HG03520 (cell line): Measurements from ENCODE around the gene SLC46A3.
A peak's percentile ranks its signal among the peaks of the same experiment; 100 is the strongest.
"Not testable (repeated sequence)": the region's sequence is repeated elsewhere in the genome, so short reads cannot be mapped to it uniquely, and the experiment has no call there.

ENCODE experiments used
- ATAC-seq: cut with Tn5 transposase; IDR thresholded peaks from one replicate; pipeline ENCODE4 v1.9.1; 2021; ENCODE audit warnings: mild to moderate bottlenecking, moderate library complexity; ENCODE audit not compliant: unreplicated experiment

The SLC46A3 gene

DNA sequence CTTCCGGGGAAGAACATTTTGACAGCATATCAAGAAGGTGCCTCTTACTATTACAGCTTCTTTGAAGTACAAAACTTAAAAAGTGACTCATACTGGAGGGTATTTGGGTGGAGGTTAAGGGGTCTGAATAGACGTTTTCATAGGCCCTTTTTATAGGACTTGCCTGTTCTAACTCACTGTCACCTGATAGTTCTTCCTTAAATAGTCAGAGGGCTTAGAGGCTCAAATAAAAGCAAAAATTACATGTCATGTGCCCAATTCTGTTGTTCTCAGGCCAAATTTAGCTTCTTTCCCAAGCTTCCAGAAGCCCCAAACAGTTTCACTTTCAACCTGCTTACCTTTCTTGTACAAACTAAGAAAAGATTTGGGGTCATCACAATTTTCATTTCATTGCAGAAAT is 16.1 kb upstream of the SLC46A3 start:
- ATAC-seq = no peak

DNA sequence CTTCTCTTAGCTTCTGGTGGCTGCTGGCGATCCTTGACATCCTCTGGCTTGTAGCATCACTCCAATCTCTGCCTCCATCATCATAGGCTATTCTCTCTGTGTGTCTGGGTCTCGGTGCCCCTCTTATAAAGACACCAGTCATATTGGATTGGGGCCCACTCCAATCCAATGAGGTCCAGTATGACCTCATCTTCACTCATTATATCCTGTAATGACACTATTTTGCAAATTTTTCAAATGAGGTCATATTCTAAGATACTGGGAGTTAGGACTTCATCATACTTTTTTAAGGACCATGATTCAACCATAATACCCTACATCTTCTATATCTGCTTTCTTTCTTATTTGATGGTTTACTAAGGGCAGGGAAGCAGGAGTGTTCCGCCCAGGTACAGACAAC is 12.0 kb upstream of the SLC46A3 start:
- no peak for ATAC-seq

GRCh38 chr13:28729541-28729940 is 10.8 kb upstream of the SLC46A3 start:
- no peak for ATAC-seq

DNA sequence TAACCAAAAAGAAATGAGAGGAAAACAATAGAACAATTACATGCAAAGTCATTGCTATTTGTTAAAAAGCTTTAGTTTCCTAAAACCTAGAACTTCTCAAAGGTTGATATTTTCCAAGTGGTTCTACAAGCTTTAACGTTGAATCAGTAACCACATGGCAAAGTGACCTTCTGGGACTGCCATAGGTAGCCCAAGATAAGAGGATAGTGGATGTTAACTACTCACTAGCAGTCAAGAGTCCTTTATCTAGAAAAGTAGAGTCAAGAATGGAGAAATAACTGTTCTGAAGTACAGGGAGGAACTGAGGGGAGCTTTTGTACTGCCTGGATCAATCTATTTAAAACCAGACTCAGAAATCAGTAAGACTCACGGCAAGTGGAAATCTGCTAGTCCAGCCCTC is 9.9 kb upstream of the SLC46A3 start:
- ATAC-seq = no peak

DNA sequence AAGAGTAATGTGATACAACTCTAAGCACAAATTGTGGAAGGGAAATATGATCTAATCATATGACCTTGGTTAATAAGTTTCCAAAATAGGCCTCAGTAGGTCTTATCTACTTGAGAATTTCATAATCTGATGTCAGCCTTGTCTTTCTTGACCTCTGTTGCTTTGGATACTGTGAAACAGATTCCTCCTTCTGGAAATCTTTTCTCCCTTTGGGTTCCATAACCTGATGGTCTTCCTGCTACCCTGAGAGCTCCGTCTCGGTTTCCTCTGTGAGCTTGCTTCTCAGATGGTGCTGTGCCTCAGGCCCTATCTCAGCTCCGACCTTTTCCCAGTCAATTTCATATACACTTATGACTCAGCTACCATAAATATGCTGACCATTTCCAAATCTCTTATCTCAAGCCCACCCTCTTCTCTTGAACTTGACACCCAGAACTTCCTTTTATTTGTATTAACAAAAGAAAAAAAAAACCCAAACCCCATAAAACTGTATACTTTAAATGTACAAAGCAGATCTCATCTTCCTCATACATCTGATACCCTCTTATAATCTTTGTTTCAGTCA is 6.4 kb upstream of the SLC46A3 start:
- ATAC-seq = no peak

GRCh38 chr13:28723806-28724205 is 5.0 kb upstream of the SLC46A3 start:
- ATAC-seq = no peak

DNA sequence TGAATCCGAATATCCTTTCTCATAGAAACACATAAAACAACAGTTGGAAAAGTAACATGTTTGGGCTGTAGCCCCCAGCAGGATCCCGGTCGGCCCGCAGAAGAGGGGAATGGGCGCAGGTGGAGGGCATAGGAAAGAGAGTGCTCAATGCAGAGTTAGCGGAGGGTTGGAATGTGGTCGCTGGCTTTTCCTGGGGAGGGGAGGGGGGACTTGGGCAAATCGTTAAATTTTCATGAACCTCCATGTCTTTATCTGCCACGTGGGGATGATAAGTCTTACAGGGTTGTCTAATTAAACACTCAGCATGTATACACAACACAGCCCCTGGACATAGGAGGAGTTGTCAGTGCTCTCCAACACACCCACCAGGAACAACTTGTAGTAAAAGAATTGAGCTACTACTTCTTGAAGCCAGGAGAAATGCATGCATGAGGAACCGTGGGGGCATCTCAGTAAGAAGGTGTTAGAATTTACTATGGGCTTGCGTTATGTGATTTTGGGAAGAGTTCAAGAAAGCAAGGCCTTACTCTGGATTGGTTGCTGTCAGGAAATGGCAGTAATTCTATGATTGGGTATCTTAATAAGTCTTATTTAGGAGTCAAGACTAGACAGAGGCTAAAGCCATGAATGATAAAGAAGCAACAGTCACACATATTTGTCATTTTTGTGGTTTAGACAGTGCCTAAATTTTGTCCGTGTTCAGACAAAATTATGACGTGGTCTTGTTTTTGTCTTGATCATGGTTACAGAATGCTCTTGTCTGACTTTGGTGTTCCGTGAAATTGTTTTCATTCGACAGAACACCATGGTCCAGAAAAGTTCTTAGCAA is 671 bp upstream of the SLC46A3 start:
- no peak for ATAC-seq

DNA sequence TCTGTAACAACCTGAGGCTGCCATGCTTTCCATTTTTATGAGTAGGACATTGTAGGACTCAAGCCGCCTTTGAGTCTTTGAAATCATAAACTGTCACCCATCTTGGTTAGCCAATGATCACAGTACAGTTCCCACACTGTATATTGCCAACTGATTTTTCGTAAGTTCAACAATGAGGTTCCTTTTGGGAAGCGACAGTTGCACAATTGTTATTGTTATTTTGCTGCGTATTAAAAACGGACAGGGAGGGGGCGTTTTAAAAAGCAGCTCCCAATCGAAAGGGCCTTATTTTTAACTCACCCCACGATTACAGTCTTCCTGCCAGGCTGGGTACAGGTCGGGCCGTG is 601 bp downstream of the SLC46A3 start:
- ATAC-seq = no peak

DNA sequence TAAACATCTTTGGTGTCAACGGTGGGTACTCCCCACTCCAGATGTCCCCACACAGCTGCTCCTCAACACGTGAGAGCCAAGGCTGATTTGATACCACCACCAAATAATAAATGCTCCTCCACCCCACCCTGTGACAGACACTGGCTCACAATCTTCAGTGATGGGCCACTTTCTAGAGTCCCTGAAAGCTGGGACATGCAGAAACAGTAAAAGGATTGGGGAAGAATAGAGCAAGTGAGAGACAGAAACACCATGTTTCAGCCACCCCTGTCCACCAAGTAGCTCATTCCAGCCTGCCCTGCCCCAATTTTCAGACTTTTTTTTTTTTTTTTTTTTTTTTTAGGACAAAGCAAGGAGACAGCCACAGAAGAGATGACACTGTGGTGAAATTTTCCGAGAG is 1.6 kb downstream of the SLC46A3 start:
- no peak for ATAC-seq

- ATAC-seq = no peak
Measured at GRCh38 chr13:28716511-28716910, 2.3 kb downstream of the SLC46A3 start.

DNA sequence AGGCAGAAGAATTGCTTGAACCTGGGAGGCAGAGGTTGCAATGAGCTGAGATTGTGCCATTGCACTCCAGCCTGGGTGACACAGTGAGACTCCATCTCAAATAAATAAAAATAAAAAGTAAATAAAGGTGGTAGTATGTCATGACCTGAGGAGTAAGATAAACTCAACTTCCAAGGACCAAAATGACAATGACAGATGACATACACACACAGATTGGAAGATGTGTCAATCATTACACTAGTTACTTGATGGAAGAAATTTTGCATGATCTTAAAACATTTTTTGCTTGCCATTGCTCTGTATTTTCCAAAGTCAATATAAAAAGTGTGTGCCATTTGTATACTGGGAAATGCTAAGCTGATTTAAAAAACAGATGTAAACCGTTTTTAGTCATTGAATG is 4.1 kb downstream of the SLC46A3 start:
- no peak for ATAC-seq

- ATAC-seq = no peak
Measured at GRCh38 chr13:28710161-28710560, 8.6 kb downstream of the SLC46A3 start.

GRCh38 chr13:28707629-28708427 is 10.9 kb downstream of the SLC46A3 start:
- peak; percentile 97 for ATAC-seq

GRCh38 chr13:28705461-28706083 is 13.2 kb downstream of the SLC46A3 start:
- no peak for ATAC-seq

GRCh38 chr13:28704919-28705318 is 13.9 kb downstream of the SLC46A3 start:
- ATAC-seq = no peak

GRCh38 chr13:28704282-28704681 is 14.5 kb downstream of the SLC46A3 start:
- ATAC-seq = no peak

DNA sequence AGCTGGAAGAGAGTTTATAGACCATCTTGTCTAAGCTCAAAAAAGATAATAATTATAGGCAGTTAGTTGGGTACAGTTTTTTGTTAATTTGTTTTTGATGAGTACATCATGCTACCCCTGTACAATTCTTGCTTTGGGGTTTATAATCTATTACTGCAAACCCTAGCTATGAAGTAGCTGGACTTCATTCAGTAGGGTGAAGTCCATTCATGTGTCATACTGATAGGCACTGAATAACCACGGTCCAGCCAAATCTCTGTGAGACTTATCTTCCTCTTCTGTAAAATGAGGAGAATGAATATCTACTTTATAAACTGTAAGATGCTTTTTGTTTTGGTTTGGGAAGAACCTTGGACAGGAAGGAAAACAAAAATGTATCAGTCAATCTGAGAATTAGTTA is 19.5 kb downstream of the SLC46A3 start:
- ATAC-seq = no peak

- no peak for ATAC-seq
Measured at GRCh38 chr13:28697441-28697840, 21.3 kb downstream of the SLC46A3 start.

DNA sequence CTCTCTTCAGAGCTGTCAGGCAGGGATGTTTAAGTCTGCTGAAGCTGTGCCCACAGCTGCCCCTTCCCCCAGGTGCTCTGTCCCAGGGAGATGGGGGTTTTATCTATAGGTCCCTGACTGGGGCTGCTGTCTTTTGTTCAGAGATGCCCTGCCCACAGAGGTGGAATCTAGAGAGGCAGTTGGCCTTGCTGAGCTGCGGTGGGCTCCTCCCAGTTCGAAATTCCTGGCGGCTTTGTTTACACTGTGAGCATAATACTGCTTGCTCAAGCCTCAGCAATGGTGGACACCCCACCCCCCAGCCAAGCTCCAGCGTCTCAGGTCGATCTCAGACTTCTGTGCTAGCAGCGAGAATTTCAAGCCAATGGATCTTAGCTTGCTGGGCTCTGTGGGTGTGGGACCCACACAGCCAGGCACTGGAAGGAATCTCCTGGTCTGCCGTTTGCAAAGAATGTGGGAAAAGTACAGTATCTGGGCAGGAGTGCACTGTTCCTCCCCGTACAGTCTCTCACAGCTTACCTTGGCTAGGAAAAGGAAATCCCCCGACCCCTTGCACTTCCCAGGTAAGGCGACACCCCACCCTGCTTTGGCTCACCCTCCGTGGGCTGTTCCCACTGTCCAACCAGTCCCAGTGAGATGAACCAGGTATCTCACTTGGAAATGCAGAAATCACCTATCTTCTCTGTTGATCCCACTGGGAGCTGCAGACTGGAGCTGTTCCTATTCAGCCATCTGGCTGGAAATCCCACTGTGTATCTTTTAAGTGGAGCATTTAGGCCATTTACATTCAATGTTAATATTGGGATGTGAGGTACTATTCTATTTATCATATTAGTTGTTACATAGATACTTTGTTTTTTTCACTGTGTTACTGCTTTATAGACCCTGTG is 24.9 kb downstream of the SLC46A3 start:
- ATAC-seq = not testable (repeated sequence)

DNA sequence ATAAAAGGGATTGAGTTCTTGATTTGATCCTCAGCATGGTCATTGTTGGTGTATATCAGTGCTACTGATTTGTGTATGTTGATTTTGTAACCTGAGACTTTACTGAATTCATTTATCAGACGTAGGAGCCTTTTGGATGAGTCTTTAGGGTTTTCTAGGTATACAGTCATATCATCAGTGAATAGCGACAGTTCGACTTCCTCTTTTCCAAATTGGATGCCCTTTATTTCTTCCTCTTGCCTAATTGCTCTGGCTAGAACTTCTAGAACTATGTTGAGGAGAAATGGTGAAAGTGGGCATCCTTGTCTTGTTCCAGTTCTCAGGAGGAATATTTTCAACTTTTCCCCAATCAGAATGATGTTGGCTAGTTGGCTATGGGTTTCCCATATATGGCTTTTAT is 32.9 kb downstream of the SLC46A3 start:
- ATAC-seq = no peak

DNA sequence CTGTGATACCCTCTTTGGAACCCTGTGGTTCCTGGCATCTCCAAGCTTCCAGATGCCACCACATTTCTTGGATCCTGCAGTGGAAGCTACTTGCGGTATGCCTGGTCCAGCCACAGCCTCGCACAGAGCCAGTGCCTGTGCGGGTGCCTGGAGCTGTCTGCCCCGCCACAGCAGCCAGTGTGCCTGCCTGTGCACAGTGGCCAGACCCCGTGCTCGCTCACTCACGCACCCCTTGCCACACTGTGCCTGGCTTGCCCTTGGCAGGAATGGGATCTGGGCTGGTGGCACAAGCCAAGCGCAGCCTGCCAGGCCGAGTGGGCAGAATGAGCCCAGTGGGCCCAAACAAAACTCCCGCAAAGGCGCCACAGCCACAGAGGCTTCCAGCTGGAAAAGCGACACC is 33.7 kb downstream of the SLC46A3 start:
- no peak for ATAC-seq
